GM12891 (cell line): ENCODE data around the gene RALGAPA2.
A peak's percentile ranks its signal among the peaks of the same experiment; 100 is the strongest.

Source experiments
- DNase-seq: peaks from one replicate; pipeline ENCODE4 v3.0.0; 2011; ENCODE audit warnings: low spot score; ENCODE audit not compliant: insufficient read length
- FAIRE-seq: peaks from 2 replicates; lab custom pipeline; 2011; peaks lifted over from hg19 to GRCh38; lab: Jason Lieb, UNC
- PAX5 ChIP-seq: IDR thresholded peaks from 2 replicates; pipeline ENCODE4 v1.6.1; 2011; ENCODE audit warnings: low read length, moderate library complexity, mild to moderate bottlenecking; ENCODE audit not compliant: insufficient read depth, severe bottlenecking
- POLR2A ChIP-seq: IDR thresholded peaks from 2 replicates; pipeline ENCODE4 v1.6.1; 2011; ENCODE audit warnings: low read depth, low read length, control low read depth
- POLR2AphosphoS5 ChIP-seq: IDR thresholded peaks from 2 replicates; pipeline ENCODE4 v1.6.1; 2011; ENCODE audit warnings: low read depth, low read length, control low read depth
- POU2F2 ChIP-seq: IDR thresholded peaks from 2 replicates; pipeline ENCODE4 v1.6.1; 2011; ENCODE audit warnings: low read depth, mild to moderate bottlenecking, control low read depth, low read length, moderate library complexity
- SPI1 ChIP-seq: IDR thresholded peaks from 2 replicates; pipeline ENCODE4 v1.6.1; 2011; ENCODE audit warnings: low read depth, low read length, control low read depth
- TAF1 ChIP-seq: IDR thresholded peaks from 2 replicates; pipeline ENCODE4 v1.6.1; 2011; ENCODE audit warnings: low read depth, low read length, control low read depth

Gene RALGAPA2

GRCh38 chr20:20665606-20666332 lies 46.7 kb downstream of the RALGAPA2 start:
- no peak for TF ChIP-seq POU2F2
- TF ChIP-seq POLR2A: no peak
- TF ChIP-seq POLR2AphosphoS5: no peak
- no peak for TF ChIP-seq TAF1
- TF ChIP-seq PAX5: no peak
- TF ChIP-seq SPI1: no peak
- DNase-seq: no peak
- no peak for FAIRE-seq

- DNase-seq: no peak
- TF ChIP-seq POU2F2 (no peak), SPI1 (no peak), POLR2A (no peak), TAF1 (no peak), PAX5 (no peak), POLR2AphosphoS5 (no peak)
- FAIRE-seq: peak; percentile 56
These were observed 47.5 kb downstream of the RALGAPA2 start for GRCh38 chr20:20664795-20665589.

DNA sequence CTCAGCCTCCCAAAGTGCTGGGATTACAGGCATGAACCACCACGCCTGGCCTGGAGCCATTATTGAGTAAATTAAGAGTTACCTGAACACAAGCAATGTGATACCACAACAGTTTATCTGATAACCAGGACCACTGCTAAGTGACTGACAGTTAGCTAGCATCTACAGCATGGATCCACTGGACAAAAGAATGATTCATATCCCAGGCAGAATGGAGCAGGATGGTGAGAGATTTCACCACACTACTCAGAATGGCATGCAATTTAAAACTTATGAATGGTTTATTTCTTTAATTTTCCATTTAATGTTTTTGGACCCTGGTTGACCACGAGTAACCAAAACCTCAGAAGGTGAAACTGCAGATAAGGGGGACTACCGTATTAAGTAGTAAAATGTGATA lies 48.6 kb downstream of the RALGAPA2 start:
- no peak for TF ChIP-seq POLR2AphosphoS5
- no peak for TF ChIP-seq POLR2A
- TF ChIP-seq SPI1: no peak
- TF ChIP-seq PAX5: no peak
- TF ChIP-seq POU2F2: no peak
- TF ChIP-seq TAF1: no peak
- FAIRE-seq: no peak
- DNase-seq: no peak

DNA sequence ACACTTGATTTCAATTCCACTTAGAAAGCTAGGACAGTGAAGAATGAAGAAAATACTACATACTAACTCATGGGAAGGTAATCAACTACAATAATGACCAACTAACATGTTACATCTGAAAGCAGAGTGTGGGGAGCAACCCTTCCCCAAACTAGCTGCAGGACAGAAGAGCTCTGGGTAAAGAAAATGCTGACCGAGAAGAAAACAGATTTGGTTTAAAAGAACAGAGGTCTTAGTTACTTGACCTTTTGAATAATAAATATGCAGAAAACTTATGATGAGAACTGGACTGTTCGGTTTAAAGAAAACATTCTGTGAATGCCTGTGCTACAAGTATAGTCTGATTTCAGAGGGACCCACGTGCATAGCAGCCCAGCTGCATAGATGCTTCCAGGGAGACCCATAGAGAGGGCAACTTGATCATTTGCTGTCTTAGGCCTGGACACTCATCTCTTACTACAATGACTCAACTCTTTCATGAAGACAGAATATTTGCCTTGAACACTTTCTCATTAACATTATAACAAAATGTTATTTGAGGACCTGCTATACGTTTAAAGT lies 53.5 kb downstream of the RALGAPA2 start:
- no peak for TF ChIP-seq POLR2AphosphoS5
- TF ChIP-seq TAF1: no peak
- no peak for TF ChIP-seq PAX5
- no peak for TF ChIP-seq POLR2A
- no peak for TF ChIP-seq SPI1
- TF ChIP-seq POU2F2: no peak
- DNase-seq: no peak
- FAIRE-seq: no peak

DNA sequence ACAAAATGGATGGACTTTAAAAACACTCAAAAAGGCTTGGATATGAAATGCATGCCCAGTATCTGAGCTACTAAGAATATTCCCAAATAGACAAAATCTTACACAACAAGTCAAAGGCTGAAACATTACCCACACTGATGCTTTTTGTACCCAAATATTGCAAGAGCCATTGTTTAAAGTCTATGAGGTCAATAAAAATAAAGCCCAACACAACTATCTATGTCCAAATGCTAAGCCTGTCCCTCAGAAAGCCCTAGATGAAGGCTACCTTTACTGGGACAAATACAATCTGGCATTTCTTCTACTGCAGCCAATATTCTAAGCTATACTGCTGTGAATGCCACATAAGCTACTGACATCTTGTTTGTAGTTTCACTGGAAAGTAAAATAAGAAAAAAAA lies 54.3 kb downstream of the RALGAPA2 start:
- DNase-seq: no peak
- no peak for FAIRE-seq
- no peak for TF ChIP-seq SPI1
- TF ChIP-seq POU2F2: no peak
- TF ChIP-seq POLR2AphosphoS5: no peak
- TF ChIP-seq PAX5: no peak
- no peak for TF ChIP-seq TAF1
- TF ChIP-seq POLR2A: no peak

- TF ChIP-seq POU2F2: no peak
- no peak for TF ChIP-seq SPI1
- TF ChIP-seq POLR2A: no peak
- no peak for TF ChIP-seq PAX5
- no peak for TF ChIP-seq TAF1
- TF ChIP-seq POLR2AphosphoS5: no peak
- FAIRE-seq (no peak), DNase-seq (no peak)
These were observed 55.4 kb downstream of the RALGAPA2 start for GRCh38 chr20:20657092-20657491.

DNA sequence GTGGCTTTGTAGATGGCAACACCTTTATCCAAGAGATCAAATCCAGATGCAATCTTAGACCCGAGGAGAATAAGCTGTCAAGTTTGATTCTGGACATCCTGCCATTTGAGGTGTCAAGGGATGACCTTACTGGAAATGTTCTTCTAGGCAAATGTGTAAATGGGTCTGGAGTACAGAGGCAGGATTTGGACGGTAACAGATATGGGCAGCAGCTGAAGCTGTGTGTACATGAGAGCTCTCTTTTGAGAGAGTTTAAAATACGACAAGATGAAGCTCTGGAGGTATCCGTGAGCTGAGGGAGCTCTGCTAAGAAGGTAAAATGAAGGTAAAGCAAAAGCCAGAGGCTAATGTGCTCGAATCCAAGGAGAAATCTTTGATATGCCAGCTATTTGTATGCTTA lies 56.6 kb downstream of the RALGAPA2 start:
- TF ChIP-seq POLR2A: no peak
- no peak for TF ChIP-seq POLR2AphosphoS5
- TF ChIP-seq SPI1: no peak
- no peak for TF ChIP-seq POU2F2
- no peak for TF ChIP-seq PAX5
- no peak for TF ChIP-seq TAF1
- FAIRE-seq (no peak), DNase-seq (no peak)

- no peak for DNase-seq
- no peak for TF ChIP-seq POLR2A
- no peak for FAIRE-seq
These were observed 62.5 kb downstream of the RALGAPA2 start for GRCh38 chr20:20649945-20650344.

GRCh38 chr20:20643927-20644326 lies 68.5 kb downstream of the RALGAPA2 start:
- DNase-seq (no peak), FAIRE-seq (no peak)
- TF ChIP-seq POLR2AphosphoS5: no peak
- no peak for TF ChIP-seq SPI1
- no peak for TF ChIP-seq PAX5
- no peak for TF ChIP-seq POLR2A
- no peak for TF ChIP-seq POU2F2
- no peak for TF ChIP-seq TAF1
